ENCODE measurements around the gene SNRPB. TPM values are rescaled to one million over a fixed set of nuclear protein-coding genes. Genes with fewer than 3 reads are reported as not detected.

Gene SNRPB
- total RNA-seq, 6 experiments from 2014 or later = 25.4 to 105 (median 48.1) TPM

DNA sequence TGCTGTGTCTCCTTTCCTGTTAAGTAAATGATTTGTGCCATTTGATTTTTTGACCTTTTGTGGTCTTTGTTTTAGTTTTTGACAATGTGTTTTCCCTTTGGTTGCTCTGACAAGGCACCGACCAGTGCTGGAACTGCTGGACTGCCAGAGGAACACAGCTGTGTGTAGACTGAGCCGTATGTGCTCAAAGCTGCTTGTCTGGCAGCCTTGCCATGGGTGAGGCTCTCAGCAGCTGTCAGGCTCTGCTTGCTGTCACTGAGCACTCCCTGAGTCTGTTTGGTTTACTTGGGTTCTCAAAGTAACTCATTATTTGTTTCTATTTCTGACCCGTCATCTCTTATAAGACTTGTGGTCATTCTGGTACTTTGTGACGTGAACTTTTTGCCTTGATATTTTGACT is 15.1 kb upstream of the SNRPB start:
- DNase-seq (no peak), ATAC-seq (no peak)
- H3K27ac ChIP-seq = no peak overlapping the region
- H3K36me3 ChIP-seq = peaks cover 0 to 56% (median 16%) of the 10 kb centered on the region in 4 donors
- H3K9me3 ChIP-seq = no peaks in the 10 kb centered on the region
- intact Hi-C loops (cut with DNase I) = no loop called here
- no peak overlapping the region for H3K4me3 ChIP-seq
- H3K4me1 ChIP-seq = no peaks in the 10 kb centered on the region
- no peak for TF ChIP-seq POLR2A (IDR thresholded peaks at IDR 0.05)
- TF ChIP-seq, protein P1, sequence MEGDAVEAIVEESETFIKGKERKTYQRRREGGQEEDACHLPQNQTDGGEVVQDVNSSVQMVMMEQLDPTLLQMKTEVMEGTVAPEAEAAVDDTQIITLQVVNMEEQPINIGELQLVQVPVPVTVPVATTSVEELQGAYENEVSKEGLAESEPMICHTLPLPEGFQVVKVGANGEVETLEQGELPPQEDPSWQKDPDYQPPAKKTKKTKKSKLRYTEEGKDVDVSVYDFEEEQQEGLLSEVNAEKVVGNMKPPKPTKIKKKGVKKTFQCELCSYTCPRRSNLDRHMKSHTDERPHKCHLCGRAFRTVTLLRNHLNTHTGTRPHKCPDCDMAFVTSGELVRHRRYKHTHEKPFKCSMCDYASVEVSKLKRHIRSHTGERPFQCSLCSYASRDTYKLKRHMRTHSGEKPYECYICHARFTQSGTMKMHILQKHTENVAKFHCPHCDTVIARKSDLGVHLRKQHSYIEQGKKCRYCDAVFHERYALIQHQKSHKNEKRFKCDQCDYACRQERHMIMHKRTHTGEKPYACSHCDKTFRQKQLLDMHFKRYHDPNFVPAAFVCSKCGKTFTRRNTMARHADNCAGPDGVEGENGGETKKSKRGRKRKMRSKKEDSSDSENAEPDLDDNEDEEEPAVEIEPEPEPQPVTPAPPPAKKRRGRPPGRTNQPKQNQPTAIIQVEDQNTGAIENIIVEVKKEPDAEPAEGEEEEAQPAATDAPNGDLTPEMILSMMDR (IDR thresholded peaks at IDR 0.05) = no peak
- 79% methylated on average over 3 of the region's 4 CpGs for WGBS (ENCODE audit: insufficient coverage, low coverage, low lambda C conversion rate, missing lambda C conversion rate)
- no peaks in the 10 kb centered on the region for H3K27me3 ChIP-seq

DNA sequence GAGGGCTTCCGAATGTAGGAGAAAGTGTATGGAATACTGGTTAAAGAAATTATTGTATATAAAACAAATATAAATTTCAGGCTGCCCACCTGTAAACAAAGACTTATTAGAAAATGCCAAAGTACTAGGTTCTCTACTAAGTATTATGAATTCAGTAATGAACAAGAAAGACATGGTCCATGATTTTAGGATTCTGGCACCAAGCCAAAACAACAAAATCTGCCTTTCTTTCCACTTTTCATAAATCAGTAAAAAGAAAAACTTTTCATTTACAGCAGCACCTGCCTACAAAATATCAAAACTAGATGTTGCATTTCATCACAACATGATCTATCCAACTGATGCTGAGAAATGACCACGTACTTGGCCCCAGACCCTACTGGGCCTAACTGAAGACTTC is 14.5 kb upstream of the SNRPB start:
- Histone ChIP-seq H3K4me1 (no peaks in the 10 kb centered on the region), H3K27ac (no peak overlapping the region), H3K27me3 (no peaks in the 10 kb centered on the region), H3K4me3 (no peak overlapping the region), H3K36me3 (peaks cover 0 to 56% (median 15%) of the 10 kb centered on the region in 4 donors), H3K9me3 (no peaks in the 10 kb centered on the region)
- ATAC-seq (no peak), DNase-seq (no peak)
- WGBS (ENCODE audit: insufficient coverage, low coverage, low lambda C conversion rate, missing lambda C conversion rate) = 94% methylated on average over 2 of the region's 2 CpGs
- intact Hi-C loops (cut with DNase I) = no loop called here
- TF ChIP-seq, protein P1 (IDR thresholded peaks at IDR 0.05) = no peak
- no peak for TF ChIP-seq POLR2A (IDR thresholded peaks at IDR 0.05)

DNA sequence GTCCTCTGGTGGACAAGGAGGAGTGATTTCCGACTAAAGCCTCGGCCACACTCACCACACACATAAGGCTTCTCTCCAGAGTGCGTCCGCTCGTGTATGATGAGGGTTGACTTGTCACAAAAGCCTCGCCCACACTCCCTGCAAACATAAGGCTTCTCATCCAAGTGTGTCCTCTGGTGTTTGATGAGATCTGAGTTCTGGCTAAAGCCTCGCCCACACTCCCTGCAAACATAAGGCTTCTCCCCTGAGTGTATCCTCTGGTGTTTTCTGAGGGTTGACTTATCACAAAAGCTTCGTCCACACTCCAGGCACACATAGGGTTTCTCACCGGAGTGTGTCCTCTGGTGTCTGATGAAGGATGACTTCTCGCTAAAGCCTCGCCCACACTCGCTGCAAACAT is 12.9 kb upstream of the SNRPB start:
- peaks cover 0 to 52% (median 12%) of the 10 kb centered on the region in 4 donors for H3K36me3 ChIP-seq
- no peak overlapping the region for H3K4me3 ChIP-seq
- TF ChIP-seq POLR2A (IDR thresholded peaks at IDR 0.05) = no peak
- TF ChIP-seq, protein P1 (IDR thresholded peaks at IDR 0.05) = no peak
- intact Hi-C loops (cut with DNase I) = no loop called here
- no peaks in the 10 kb centered on the region for H3K27me3 ChIP-seq
- ATAC-seq (no peak), DNase-seq (no peak)
- H3K4me1 ChIP-seq = no peaks in the 10 kb centered on the region
- no peaks in the 10 kb centered on the region for H3K9me3 ChIP-seq
- no peak overlapping the region for H3K27ac ChIP-seq
- 98% methylated on average over 7 of the region's 12 CpGs for WGBS (ENCODE audit: insufficient coverage, low coverage, low lambda C conversion rate, missing lambda C conversion rate)

DNA sequence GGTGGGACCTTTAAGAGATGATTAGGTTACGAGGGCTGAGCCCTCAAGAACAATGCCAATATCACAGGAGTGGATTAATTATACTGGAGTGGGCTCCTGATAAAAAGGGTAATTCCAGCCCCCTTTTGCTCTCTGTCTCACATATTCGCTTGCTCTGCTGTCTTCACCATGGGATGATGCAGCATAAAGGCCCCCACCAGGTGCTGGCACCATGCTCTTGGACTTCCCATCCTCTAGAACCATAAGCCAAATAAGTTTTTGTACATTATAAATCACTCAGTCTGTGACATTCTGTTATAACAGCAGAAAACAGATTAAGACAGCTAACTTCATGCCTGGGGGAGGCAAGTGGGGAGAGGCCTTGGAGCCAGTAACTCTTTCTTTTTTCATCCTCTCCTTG is 9.8 kb upstream of the SNRPB start:
- no CpG with 5 or more reads among the region's 2 CpGs for WGBS (ENCODE audit: insufficient coverage, low coverage, low lambda C conversion rate, missing lambda C conversion rate)
- DNase-seq = no peak

More for the DNA sequence above, 9.8 kb upstream of the SNRPB start:
- no peak for ATAC-seq
- no peak for TF ChIP-seq POLR2A (IDR thresholded peaks at IDR 0.05)
- TF ChIP-seq, protein P1 (IDR thresholded peaks at IDR 0.05) = no peak
- intact Hi-C loops (cut with DNase I) = no loop called here
- Histone ChIP-seq H3K4me3 (no peak overlapping the region), H3K27me3 (no peaks in the 10 kb centered on the region), H3K36me3 (peaks cover 0 to 31% (median 7%) of the 10 kb centered on the region in 4 donors), H3K4me1 (peaks cover 0 to 12% (median 5%) of the 10 kb centered on the region in 4 donors), H3K27ac (no peak overlapping the region), H3K9me3 (no peaks in the 10 kb centered on the region)

Measured in right lobe of liver (tissue), 6 donors.